ENCODE results near the gene OPA1. TPM values are rescaled to one million over a fixed set of nuclear protein-coding genes. Genes with fewer than 3 reads are reported as not detected.

Gene OPA1
- total and polyA plus RNA-seq, 2 experiments from 2014 or later: 24.9 to 89.9 TPM

DNA sequence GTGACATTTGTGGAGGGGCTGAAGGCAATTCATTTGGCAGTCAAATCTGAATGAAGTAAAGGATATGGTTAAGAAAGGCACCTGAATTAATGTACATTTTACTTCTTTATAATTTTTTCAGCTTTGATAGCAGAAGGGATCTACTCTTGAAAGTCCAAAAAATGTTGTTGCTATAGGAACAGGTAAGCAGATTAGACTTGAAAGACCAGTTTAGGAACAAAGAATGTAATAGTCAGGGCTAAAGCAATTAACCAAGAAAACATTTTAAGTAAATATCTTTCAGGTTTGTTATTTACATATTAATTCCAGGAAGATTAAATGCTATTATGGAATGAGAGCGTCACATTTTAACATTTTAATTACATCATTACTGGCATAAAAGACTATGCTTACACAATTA, 39.4 kb upstream of the OPA1 start:
- Histone ChIP-seq H3K27ac (ENCODE audit: low read depth) (no peak overlapping the region), H3K27me3 (ENCODE audit: insufficient read depth) (no peaks in the 10 kb centered on the region), H4K20me1 (replicated peaks; ENCODE audit: insufficient read depth) (no peaks in the 10 kb centered on the region), H3K36me3 (ENCODE audit: insufficient read depth) (no peaks in the 10 kb centered on the region), H3K79me2 (replicated peaks; ENCODE audit: insufficient read depth) (no peaks in the 10 kb centered on the region), H3K4me1 (ENCODE audit: insufficient read depth) (no peaks in the 10 kb centered on the region), H3K4me2 (no peak overlapping the region), H2AFZ (no peak overlapping the region), H3K4me3 (no peak overlapping the region), H3K9me2 (ENCODE audit: insufficient read depth) (no peaks in the 10 kb centered on the region), H3F3A (replicated peaks; ENCODE audit: low read depth) (no peaks in the 10 kb centered on the region)
- TF ChIP-seq ZNF331 (CRISPR knock-in tag; IDR thresholded peaks at IDR 0.05; ENCODE audit: low read depth) (no peak), STAT1 (IDR thresholded peaks at IDR 0.05; ENCODE audit: unreplicated experiment) (no peak), JUNB (IDR thresholded peaks at IDR 0.05; ENCODE audit: unreplicated experiment) (no peak), EZH2 (IDR thresholded peaks at IDR 0.05; ENCODE audit: low read depth, unreplicated experiment) (no peak), POLR2AphosphoS5 (IDR thresholded peaks at IDR 0.05; ENCODE audit: low read depth) (no peak)
- TF ChIP-seq, protein P1, sequence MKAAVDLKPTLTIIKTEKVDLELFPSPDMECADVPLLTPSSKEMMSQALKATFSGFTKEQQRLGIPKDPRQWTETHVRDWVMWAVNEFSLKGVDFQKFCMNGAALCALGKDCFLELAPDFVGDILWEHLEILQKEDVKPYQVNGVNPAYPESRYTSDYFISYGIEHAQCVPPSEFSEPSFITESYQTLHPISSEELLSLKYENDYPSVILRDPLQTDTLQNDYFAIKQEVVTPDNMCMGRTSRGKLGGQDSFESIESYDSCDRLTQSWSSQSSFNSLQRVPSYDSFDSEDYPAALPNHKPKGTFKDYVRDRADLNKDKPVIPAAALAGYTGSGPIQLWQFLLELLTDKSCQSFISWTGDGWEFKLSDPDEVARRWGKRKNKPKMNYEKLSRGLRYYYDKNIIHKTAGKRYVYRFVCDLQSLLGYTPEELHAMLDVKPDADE (IDR thresholded peaks at IDR 0.05): no peak
- TF ChIP-seq, protein P2, sequence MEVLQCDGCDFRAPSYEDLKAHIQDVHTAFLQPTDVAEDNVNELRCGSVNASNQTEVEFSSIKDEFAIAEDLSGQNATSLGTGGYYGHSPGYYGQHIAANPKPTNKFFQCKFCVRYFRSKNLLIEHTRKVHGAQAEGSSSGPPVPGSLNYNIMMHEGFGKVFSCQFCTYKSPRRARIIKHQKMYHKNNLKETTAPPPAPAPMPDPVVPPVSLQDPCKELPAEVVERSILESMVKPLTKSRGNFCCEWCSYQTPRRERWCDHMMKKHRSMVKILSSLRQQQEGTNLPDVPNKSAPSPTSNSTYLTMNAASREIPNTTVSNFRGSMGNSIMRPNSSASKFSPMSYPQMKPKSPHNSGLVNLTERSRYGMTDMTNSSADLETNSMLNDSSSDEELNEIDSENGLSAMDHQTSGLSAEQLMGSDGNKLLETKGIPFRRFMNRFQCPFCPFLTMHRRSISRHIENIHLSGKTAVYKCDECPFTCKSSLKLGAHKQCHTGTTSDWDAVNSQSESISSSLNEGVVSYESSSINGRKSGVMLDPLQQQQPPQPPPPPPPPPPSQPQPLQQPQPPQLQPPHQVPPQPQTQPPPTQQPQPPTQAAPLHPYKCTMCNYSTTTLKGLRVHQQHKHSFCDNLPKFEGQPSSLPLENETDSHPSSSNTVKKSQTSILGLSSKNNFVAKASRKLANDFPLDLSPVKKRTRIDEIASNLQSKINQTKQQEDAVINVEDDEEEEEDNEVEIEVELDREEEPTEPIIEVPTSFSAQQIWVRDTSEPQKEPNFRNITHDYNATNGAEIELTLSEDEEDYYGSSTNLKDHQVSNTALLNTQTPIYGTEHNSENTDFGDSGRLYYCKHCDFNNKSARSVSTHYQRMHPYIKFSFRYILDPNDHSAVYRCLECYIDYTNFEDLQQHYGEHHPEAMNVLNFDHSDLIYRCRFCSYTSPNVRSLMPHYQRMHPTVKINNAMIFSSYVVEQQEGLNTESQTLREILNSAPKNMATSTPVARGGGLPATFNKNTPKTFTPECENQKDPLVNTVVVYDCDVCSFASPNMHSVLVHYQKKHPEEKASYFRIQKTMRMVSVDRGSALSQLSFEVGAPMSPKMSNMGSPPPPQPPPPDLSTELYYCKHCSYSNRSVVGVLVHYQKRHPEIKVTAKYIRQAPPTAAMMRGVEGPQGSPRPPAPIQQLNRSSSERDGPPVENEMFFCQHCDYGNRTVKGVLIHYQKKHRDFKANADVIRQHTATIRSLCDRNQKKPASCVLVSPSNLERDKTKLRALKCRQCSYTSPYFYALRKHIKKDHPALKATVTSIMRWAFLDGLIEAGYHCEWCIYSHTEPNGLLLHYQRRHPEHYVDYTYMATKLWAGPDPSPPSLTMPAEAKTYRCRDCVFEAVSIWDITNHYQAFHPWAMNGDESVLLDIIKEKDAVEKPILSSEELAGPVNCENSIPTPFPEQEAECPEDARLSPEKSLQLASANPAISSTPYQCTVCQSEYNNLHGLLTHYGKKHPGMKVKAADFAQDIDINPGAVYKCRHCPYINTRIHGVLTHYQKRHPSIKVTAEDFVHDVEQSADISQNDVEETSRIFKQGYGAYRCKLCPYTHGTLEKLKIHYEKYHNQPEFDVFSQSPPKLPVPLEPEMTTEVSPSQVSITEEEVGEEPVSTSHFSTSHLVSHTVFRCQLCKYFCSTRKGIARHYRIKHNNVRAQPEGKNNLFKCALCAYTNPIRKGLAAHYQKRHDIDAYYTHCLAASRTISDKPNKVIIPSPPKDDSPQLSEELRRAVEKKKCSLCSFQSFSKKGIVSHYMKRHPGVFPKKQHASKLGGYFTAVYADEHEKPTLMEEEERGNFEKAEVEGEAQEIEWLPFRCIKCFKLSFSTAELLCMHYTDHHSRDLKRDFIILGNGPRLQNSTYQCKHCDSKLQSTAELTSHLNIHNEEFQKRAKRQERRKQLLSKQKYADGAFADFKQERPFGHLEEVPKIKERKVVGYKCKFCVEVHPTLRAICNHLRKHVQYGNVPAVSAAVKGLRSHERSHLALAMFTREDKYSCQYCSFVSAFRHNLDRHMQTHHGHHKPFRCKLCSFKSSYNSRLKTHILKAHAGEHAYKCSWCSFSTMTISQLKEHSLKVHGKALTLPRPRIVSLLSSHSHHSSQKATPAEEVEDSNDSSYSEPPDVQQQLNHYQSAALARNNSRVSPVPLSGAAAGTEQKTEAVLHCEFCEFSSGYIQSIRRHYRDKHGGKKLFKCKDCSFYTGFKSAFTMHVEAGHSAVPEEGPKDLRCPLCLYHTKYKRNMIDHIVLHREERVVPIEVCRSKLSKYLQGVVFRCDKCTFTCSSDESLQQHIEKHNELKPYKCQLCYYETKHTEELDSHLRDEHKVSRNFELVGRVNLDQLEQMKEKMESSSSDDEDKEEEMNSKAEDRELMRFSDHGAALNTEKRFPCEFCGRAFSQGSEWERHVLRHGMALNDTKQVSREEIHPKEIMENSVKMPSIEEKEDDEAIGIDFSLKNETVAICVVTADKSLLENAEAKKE (CRISPR knock-in tag; IDR thresholded peaks at IDR 0.05): no peak
- ATAC-seq (no peak), DNase-seq (ENCODE audit: low spot score) (no peak)
- Mint-ChIP-seq H3K36me3 (ENCODE audit: low read depth) (no peaks in the 10 kb centered on the region), H3K4me3 (no peak overlapping the region), H3K27me3 (ENCODE audit: insufficient read depth, low read depth, poor library complexity) (no peaks in the 10 kb centered on the region), H3K27ac (no peak overlapping the region), H3K9me3 (no peaks in the 10 kb centered on the region), H3K4me1 (peaks cover 22% of the 10 kb centered on the region)

Measured in GM23338 (cell line).